ENCODE measurements around the gene ITGBL1. TPM values are rescaled to one million over a fixed set of nuclear protein-coding genes. Genes with fewer than 3 reads are reported as not detected.

ITGBL1 gene
- total and polyA plus RNA-seq, 2 donors (not counting 1 experiment from before 2014, with no cell fraction given): not detected

DNA sequence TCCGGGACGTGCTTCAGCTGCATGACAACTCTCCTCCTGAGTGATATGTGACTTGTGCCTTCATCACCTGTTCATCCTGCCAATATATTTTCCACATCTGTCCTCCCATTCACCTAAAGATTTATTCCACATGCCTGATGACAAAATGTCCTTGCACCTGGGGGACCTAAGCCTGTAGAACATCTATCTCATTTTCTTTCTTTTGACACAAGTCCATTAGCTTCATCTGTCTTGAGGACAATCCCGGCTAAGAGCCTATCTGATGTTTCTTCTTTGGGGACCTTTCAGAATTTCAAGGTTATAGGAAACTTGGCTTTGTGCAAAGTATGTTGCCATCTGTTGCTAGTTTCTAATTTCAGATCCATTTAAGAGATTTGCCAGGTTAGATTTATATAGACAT lies 41.1 kb downstream of the ITGBL1 start:
- Mint-ChIP-seq H3K9me3 (ENCODE audit: insufficient read depth) (no peaks in the 10 kb centered on the region), H3K27ac (no peak overlapping the region), H3K4me3 (no peak overlapping the region), H3K27me3 (no peaks in the 10 kb centered on the region), H3K4me1 (no peaks in the 10 kb centered on the region)
- ATAC-seq (ENCODE audit: low read depth) (no peak), DNase-seq (no peak)
- CTCF ChIA-PET: no interaction called here
- intact Hi-C loops (cut with micrococcal nuclease): no loop called here
- no peak overlapping the region for H2AFZ ChIP-seq (ENCODE audit: insufficient read depth, low read depth, low read length, poor library complexity, severe bottlenecking)
- no peak overlapping the region for H3K9ac ChIP-seq (ENCODE audit: low read length)
- TF ChIP-seq EZH2 (IDR thresholded peaks at IDR 0.05; ENCODE audit: borderline replicate concordance, insufficient read depth, low read depth, low read length, poor library complexity, severe bottlenecking) (no peak), CTCF (IDR thresholded peaks at IDR 0.05) (no peak)
- no peaks in the 10 kb centered on the region for H3K79me2 ChIP-seq (ENCODE audit: control insufficient read depth, insufficient read depth, low read length)
- H3K4me3 ChIP-seq (ENCODE audit: control extremely low read depth in 1 of 5, extremely low read depth in 1 of 5, insufficient read depth in 1 of 5, low read depth in 2 of 5, low read length in 4 of 5): no peak overlapping the region
- POLR2A ChIA-PET: no interaction called here
- H3K27ac ChIP-seq (ENCODE audit: low read length in 2 of 2): no peak overlapping the region
- no peaks in the 10 kb centered on the region for H3K27me3 ChIP-seq (replicated peaks in 1 of 4; ENCODE audit: control extremely low read depth in 1 of 4, control insufficient read depth in 3 of 4, insufficient read depth in 4 of 4, low read length in 3 of 4)
- H3K9me3 ChIP-seq (ENCODE audit: control extremely low read depth in 1 of 3, control insufficient read depth in 2 of 3, insufficient read depth in 1 of 3, low read length in 2 of 3): no peaks in the 10 kb centered on the region
- H3K4me1 ChIP-seq (ENCODE audit: control insufficient read depth in 2 of 2, insufficient read depth in 2 of 2, low read length in 2 of 2): no peaks in the 10 kb centered on the region
- H3K36me3 ChIP-seq (replicated peaks in 1 of 2; ENCODE audit: control extremely low read depth in 1 of 2, control insufficient read depth in 1 of 2, extremely low read depth in 1 of 2, insufficient read depth in 2 of 2, low read length in 1 of 2): no peaks in the 10 kb centered on the region
- no peak overlapping the region for H3K4me2 ChIP-seq (replicated peaks; ENCODE audit: low read depth, low read length, poor library complexity, severe bottlenecking)
- no peaks in the 10 kb centered on the region for H4K20me1 ChIP-seq (ENCODE audit: control insufficient read depth, insufficient read depth, low read length, poor library complexity, severe bottlenecking)
- 100% methylated on average over 2 of the region's 3 CpGs for WGBS (ENCODE audit: insufficient coverage)

GRCh38 chr13:101499406-101499805 lies 46.9 kb downstream of the ITGBL1 start:
- Histone ChIP-seq H3K4me1 (ENCODE audit: control insufficient read depth in 2 of 2, insufficient read depth in 2 of 2, low read length in 2 of 2) (no peaks in the 10 kb centered on the region), H2AFZ (ENCODE audit: insufficient read depth, low read depth, low read length, poor library complexity, severe bottlenecking) (no peak overlapping the region), H3K27ac (ENCODE audit: low read length in 2 of 2) (no peak overlapping the region), H3K79me2 (ENCODE audit: control insufficient read depth, insufficient read depth, low read length) (no peaks in the 10 kb centered on the region), H3K27me3 (replicated peaks in 1 of 4; ENCODE audit: control extremely low read depth in 1 of 4, control insufficient read depth in 3 of 4, insufficient read depth in 4 of 4, low read length in 3 of 4) (no peaks in the 10 kb centered on the region), H3K4me2 (replicated peaks; ENCODE audit: low read depth, low read length, poor library complexity, severe bottlenecking) (no peak overlapping the region), H3K9ac (ENCODE audit: low read length) (no peak overlapping the region), H3K36me3 (replicated peaks in 1 of 2; ENCODE audit: control extremely low read depth in 1 of 2, control insufficient read depth in 1 of 2, extremely low read depth in 1 of 2, insufficient read depth in 2 of 2, low read length in 1 of 2) (no peaks in the 10 kb centered on the region), H4K20me1 (ENCODE audit: control insufficient read depth, insufficient read depth, low read length, poor library complexity, severe bottlenecking) (no peaks in the 10 kb centered on the region), H3K9me3 (ENCODE audit: control extremely low read depth in 1 of 3, control insufficient read depth in 2 of 3, insufficient read depth in 1 of 3, low read length in 2 of 3) (no peaks in the 10 kb centered on the region), H3K4me3 (ENCODE audit: control extremely low read depth in 1 of 5, extremely low read depth in 1 of 5, insufficient read depth in 1 of 5, low read depth in 2 of 5, low read length in 4 of 5) (no peak overlapping the region)
- TF ChIP-seq CTCF (IDR thresholded peaks at IDR 0.05) (no peak), EZH2 (IDR thresholded peaks at IDR 0.05; ENCODE audit: borderline replicate concordance, insufficient read depth, low read depth, low read length, poor library complexity, severe bottlenecking) (no peak)
- no peaks in the 10 kb centered on the region for H3K9me3 Mint-ChIP-seq (ENCODE audit: insufficient read depth)
- no peaks in the 10 kb centered on the region for H3K4me1 Mint-ChIP-seq
- ChIA-PET CTCF (no interaction called here), POLR2A (no interaction called here)
- no peak for ATAC-seq (ENCODE audit: low read depth)
- intact Hi-C loops (cut with micrococcal nuclease): no loop called here
- no CpG with 5 or more reads among the region's 2 CpGs for WGBS (ENCODE audit: insufficient coverage)
- H3K4me3 Mint-ChIP-seq: no peak overlapping the region
- H3K27me3 Mint-ChIP-seq: no peaks in the 10 kb centered on the region
- H3K27ac Mint-ChIP-seq: no peak overlapping the region
- no peak for DNase-seq

All from B cell (primary cell).